ENCODE measurements around the gene ISOC2. TPM values are rescaled to one million over a fixed set of nuclear protein-coding genes. Genes with fewer than 3 reads are reported as not detected.
"Not testable (repeated sequence)": the region's sequence is repeated elsewhere in the genome, so short reads cannot be mapped to it uniquely, and the experiment has no call there.

Gene ISOC2
- total RNA-seq, 1 donor from 2014 or later: 196 TPM

GRCh38 chr19:55460670-55461258 is 678 bp downstream of the ISOC2 start:
- peak; percentile 83 for DNase-seq (ENCODE audit: low read depth)

GRCh38 chr19:55459950-55460657 is 1.3 kb downstream of the ISOC2 start:
- DNase-seq (ENCODE audit: low read depth): no peak

GRCh38 chr19:55459551-55459949 is 1.9 kb downstream of the ISOC2 start:
- DNase-seq (ENCODE audit: low read depth): no peak

- DNase-seq (ENCODE audit: low read depth): no peak
Measured at GRCh38 chr19:55457683-55458457, 3.6 kb downstream of the ISOC2 start.

GRCh38 chr19:55456347-55456746 is 5.1 kb downstream of the ISOC2 start:
- DNase-seq (ENCODE audit: low read depth): no peak

GRCh38 chr19:55455576-55456235 is 5.7 kb downstream of the ISOC2 start:
- no peak for DNase-seq (ENCODE audit: low read depth)

- DNase-seq (ENCODE audit: low read depth): peak; percentile 40
Measured at GRCh38 chr19:55454787-55455243, 6.6 kb downstream of the ISOC2 start.

GRCh38 chr19:55453511-55454260 is 7.8 kb downstream of the ISOC2 start:
- DNase-seq (ENCODE audit: low read depth): no peak

- DNase-seq (ENCODE audit: low read depth): peak; percentile 60
Measured at GRCh38 chr19:55452749-55453346, 8.6 kb downstream of the ISOC2 start.

- no peak for DNase-seq (ENCODE audit: low read depth)
Measured at GRCh38 chr19:55451965-55452748, 9.3 kb downstream of the ISOC2 start.

GRCh38 chr19:55451163-55451964 is 10.1 kb downstream of the ISOC2 start:
- DNase-seq (ENCODE audit: low read depth): no peak

GRCh38 chr19:55449469-55449868 is 12.0 kb downstream of the ISOC2 start:
- no peak for DNase-seq (ENCODE audit: low read depth)

- not testable (repeated sequence) for DNase-seq (ENCODE audit: low read depth)
Measured at GRCh38 chr19:55448175-55448490, 13.3 kb downstream of the ISOC2 start.

GRCh38 chr19:55447421-55448174 is 13.8 kb downstream of the ISOC2 start:
- DNase-seq (ENCODE audit: low read depth): peak; percentile 54

GRCh38 chr19:55446060-55446459 is 15.4 kb downstream of the ISOC2 start:
- DNase-seq (ENCODE audit: low read depth): no peak

GRCh38 chr19:55444646-55445045 is 16.8 kb downstream of the ISOC2 start:
- DNase-seq (ENCODE audit: low read depth): no peak

- no peak for DNase-seq (ENCODE audit: low read depth)
Measured at GRCh38 chr19:55443824-55444480, 17.5 kb downstream of the ISOC2 start.
